HG02943 (cell line): Measurements from ENCODE around the gene GSG1L.

Experiments used
- ATAC-seq: cut with Tn5 transposase; IDR thresholded peaks from one replicate; pipeline ENCODE4 v1.9.1; 2021; ENCODE audit warnings: mild to moderate bottlenecking, low read depth, moderate library complexity; ENCODE audit not compliant: unreplicated experiment

Gene GSG1L

DNA sequence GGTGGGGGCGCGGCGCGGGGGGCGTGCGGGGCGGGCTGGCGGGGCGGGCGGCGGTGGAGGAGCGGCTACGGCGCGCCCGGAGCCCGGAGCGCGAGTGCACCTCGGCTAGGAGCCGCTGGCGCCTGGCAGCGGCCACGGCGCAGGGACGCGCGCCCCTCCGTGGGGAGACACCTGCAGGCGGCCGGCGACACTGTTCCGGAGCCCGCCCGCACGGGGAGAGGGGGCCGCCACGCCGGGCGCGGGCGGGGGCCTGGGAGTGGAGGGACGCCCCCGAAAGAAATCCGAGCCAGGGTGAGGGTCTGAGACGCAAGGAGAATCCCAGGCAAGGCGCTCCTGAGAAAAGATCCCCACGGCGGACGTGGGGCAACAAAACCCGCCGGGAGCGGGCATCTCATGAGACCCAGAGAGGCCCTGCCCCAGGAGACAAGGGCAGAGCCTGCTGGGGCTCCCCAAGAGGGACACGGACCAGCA is at the start of gene GSG1L:
Gene GSG1L, minus strand, starts transcription at position 124 of the 471 bp plus-strand sequence. CDS start 290 bp downstream, outside the sequence.
- no peak for ATAC-seq

DNA sequence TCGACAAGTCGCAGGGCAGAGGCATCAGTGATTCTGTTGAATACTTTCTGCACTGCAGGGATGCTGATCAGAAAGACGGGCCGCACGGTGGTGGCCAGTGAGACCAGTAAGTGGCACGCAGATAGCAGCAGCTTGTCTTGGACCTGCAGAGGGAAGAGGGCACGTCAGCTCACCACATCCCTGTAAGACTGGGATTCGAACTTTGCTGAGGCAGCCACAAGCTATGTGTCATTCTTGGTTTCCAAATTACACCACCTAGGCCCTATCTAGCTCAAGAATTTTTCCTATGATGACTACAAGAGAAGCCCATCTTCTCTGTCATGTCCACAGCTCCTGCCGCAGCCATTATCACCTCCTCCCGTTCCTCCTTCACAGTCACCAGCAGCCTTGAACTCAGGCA is 49.4 kb upstream of the GSG1L start:
- ATAC-seq: no peak

DNA sequence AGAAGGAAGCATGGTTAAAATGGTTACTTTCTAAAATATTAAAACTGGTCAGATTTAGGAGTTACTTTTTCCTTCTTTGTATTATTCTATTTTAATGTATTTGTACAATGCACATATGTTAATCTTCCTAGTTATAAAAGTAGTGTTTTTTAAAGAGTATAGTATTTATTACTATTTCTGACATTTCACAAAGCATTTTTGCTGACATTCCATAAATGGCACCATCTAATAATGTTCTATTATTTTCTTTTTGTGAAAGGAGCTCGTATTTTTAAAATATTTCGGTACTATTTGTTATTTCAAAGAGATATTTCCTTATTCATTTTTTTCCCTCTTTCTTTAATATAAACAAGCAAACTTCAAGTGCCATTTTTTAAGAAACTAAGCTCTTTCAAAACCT is 47.5 kb upstream of the GSG1L start:
- ATAC-seq: no peak

DNA sequence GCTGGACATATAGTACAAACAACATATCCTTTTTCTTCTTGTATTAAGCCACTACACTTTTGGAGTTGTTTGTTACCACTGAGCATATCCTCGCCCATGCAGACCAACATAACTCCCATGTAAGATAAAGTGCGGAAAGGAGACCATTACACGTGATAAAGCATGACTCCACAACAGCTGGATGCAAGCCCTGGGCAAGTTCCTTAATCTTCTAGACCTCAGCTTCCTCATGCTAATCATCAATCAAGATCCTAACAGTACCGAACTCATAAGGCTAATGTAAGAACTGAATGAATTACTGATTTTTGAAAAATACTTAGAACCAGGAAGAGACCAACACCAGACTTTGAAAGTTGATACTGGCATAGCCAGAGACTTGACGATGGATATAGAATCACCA is 47.0 kb upstream of the GSG1L start:
- no peak for ATAC-seq

DNA sequence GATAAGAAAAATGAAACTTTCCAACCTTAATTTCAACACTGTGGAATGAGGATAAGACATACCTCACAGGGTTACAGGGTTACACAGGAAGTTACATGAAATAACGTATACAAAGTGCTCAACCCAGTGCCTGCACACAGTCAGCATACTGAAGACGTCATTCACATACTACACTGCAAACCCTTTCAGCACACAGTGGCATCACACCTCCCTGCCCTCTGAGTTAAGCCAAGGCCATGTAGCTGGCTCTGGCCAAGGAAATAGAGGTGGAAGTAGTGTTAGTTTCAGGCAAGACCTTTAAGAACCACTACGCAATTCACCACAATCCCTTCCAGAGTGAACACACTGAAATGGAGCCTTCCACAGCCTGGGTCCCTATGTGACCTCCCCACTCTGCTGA is 46.6 kb upstream of the GSG1L start:
- ATAC-seq: no peak

DNA sequence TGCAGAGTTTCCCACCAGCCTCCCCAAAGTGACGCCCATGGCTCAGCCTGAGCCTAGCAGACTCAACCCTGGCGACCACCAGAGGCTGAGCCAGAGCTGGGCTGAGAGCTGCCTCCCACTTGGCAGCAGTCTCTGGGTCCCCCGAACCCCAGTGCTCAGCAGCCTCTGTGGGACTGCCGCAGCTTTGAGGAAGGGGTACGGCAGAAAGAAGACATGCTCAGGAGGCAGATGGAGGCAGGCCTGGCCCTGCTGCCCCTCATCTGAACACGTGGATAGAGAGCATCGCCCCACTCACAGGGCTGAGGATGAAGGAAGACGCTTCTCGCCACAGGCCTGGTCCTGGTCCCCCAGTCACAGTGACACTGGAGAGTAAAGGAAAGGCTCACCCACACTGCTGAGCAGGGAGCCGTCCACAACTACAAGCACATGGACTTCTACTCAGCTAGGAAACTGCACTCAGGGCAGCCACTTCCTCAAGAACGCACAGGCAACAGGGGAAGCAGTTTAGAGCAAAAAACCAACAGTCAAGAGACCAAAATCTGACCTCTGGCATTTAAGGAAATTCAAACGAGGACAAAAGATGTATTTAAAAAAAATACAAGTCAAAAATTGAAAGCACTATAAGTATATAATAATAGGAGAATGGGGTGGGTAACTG is 45.2 kb upstream of the GSG1L start:
- ATAC-seq: no peak

DNA sequence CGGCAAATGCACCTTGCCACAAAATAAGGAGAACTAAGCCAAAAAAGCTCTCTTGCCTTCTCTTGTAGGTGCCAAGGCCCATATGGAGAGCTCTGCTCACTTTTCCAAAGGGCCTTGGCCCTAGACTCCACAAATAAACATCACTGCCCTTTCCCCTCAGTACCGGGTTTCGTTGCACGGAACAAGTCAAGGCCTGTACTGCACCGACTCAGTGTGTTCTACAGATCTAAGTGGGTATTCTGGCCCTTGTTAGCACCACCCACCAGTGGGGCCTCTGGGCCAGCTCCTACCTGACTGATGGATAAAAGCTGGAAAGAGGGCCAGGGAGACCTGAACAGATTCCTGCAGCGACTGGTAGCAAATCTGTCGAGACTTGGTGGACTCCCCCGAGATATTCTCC is 43.7 kb upstream of the GSG1L start:
- ATAC-seq: no peak

DNA sequence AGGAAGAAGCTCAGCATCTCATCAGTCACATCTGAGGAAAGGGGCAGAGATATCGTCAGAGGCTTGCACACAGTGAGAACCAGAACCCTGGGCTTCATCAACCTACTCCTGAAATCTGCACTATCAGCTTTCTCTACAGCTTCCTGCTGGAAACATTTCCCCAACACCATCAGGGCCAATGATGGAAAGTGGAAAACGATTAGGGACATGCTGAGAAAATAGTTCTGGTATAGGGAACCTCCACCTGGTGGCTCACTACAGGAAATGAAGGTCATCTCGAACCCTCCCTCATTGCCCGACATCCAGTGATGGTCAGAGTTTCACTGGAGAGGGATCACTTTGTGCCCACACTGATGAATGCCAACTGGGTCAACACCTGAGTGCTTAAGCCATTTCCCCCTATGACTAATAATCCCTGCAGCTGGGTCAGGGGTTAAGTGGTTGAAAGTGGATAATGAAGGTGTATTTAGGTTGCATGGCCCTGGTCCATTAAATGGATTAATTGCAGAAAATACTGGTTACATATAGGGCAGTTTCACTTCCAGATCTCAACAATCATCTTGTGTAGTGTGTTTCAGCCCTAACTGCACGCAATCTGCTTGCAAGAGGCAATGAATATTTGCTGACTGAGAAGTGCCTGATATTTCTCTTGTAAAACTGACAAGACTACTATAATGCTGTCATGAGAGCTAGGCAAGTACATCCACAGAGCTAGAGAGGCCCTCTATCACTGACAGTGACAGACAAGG is 43.1 kb upstream of the GSG1L start:
- no peak for ATAC-seq

DNA sequence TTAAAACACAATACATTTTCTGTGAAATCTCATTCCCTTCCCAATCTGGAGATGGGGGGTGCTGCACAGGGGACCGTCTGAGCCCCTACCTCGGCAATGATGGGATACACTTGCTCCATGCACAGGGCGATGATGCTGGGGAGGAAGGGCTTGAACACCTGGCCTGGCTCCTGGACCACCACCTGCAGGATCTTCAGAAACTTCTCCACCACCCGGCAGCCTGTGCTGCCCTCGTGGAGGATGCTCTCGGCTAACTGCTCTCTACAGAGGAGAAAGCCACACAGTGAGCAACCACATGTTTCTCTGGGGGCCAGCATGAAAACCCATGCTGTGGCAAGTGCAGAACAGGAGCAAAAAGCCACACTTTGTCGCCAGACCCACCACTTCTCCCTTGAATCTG is 42.4 kb upstream of the GSG1L start:
- ATAC-seq: no peak

DNA sequence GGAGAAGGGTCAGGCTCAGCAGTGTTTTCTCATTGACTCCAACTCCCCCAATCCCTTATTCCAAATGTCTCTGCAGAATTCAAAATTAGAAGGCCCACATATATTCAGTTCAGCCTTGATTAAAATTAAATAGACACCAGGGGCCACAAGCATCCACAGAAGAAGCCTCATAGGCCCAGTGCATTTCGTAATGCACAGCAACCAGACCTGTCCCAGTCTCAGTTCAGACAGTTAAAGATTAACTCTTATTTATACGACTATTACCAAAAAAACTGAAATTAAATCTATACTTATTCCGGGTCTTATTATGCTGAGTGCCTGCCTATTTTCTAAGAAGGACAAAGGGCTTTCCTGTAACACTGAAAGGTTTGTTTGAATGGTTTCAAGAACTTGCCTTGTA is 41.8 kb upstream of the GSG1L start:
- no peak for ATAC-seq

DNA sequence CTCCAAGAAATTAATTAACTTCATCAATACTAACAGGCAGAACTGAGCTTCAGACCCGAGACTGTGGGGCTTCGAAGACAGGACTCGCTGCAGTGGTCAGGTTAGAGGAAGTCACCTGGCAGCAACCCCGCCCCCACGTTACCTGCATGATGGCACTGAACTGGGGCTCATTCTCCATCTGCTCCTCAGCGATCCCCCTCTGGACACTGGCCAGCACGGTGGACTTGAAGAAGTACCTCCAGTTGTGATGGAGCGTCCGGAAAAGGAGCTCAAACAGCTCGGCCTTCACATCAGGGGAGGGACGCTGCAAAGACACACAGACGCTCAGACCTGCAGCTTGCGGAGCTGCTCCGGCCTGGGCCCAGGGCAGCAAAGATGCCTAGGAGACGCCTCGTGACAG is 40.9 kb upstream of the GSG1L start:
- ATAC-seq: no peak

DNA sequence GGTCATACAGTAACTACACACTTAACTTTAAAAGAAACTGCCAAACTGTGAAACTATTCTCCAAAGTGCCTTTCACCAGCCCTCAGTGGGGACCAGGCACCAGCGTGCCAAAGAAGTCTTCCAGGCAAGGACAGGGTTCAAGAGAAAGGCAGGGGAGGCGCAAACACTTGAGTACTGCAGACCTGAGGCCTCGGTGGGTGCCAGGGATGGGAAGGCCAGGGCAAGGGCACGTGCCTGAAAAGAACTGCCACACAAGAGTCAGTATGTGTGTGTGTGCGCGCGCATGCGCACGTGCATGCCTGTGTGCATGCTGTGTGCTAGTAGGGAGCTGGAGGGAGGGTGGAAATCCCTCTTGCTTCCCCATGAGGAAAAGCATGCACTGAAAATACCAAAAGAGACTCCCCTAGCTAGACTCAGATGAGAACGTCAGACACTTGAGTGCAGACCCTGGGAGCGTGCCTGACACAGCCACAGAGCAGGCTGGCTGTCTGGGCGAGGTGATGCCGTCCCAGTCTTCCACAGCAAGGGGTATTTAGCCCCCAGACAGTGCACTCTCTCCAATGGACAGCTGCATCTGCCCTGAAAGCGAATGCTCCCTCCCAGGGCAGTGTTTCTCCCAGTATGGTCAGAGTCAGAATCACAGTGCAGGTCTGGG is 40.1 kb upstream of the GSG1L start:
- no peak for ATAC-seq

DNA sequence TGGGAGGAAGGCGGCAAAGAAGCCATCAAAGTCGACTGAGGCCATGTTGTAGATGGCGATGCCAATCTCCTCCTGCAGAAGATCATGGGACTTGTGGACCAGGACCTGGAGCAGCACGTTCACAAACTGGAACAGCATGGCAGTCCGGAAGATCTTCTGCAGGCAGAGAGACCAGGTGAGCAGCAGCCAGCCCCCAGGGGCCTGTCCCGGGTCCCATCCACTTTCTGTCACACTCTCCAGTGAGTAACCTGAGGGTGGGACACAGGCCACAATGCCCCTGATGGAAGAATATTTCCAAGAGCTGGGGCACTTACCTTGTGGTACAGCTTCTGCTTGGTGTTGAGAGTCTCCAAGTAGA is 38.0 kb upstream of the GSG1L start:
- ATAC-seq: no peak

DNA sequence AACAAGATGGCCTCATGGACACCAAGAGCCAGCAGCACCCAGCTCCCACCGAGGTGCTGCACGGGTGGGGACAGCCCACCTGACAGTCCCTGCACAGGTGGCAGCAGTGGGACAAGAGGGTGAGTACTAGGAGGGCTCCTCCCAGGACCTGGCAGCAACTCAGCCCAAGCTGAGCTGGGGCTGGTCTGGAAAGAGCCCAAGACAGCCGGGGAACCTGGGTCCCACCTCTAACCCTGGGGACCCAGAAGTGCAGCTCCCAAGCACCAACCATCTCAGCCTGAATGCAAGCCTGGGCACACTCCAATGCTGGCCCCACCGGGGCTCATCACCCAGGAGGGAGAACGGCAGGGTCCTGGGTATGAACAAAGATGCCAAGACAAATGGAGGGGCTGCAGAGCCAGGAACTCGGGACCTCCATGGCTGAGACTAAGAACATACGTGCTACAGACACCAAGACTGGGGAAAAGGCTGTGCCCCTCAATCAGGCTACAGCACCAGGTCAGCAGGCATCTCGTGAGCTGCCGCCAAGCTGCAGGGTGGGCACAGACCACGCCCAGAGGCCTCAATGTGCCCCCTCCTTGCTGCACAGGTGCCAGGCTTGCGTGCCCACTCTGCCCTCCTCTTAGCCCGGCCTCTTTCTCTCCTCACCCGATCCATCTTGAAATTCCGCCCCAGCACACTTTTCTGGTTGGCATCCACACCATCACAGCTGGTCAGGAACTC is 37.5 kb upstream of the GSG1L start:
- no peak for ATAC-seq

DNA sequence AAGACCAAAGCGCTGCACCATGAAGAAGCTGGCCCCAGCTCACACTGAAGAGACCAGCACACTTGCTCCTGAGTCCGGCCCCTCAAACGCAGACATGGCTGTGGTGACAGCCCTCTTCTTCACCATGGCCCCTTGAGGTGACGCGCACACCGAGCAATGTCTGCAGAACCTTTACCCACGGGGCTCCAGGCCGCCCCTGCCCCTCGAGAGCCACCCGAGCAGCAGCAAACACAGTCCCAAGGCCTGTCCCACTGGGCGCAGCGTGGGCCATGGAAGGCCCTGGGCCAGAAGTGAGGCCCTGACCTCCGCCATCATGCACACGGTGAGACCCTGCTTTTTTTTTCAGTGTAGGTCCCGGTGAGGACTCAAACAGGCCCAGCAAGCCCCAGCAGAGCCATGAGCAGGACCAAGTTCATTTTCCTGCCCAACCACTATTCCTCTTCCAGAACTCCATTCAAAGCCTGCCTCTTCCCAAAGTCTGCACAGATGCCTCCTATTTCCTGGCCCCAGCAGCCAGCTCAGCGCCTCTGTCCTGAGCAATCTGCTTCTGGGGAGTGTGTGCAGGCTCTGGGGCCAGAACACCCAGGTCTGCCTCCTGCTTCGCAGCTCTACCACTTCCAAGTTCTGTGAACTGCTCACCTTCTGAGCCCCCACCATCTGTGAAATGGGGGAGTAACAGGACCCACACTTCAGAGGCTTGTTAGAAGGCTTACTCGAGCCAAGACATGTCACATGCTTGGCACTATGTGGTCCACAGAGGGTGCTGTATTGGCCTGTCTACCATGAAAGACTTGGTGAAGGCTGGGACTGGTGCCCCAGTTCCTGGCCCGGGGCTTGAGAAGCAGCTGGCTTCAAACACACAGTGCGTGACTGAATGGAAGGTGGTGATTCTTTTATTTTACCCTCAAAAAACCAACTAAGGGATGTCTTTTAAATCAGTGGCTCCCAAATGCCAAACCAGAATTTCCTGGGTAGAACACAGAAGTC is 35.7 kb upstream of the GSG1L start:
- no peak for ATAC-seq

DNA sequence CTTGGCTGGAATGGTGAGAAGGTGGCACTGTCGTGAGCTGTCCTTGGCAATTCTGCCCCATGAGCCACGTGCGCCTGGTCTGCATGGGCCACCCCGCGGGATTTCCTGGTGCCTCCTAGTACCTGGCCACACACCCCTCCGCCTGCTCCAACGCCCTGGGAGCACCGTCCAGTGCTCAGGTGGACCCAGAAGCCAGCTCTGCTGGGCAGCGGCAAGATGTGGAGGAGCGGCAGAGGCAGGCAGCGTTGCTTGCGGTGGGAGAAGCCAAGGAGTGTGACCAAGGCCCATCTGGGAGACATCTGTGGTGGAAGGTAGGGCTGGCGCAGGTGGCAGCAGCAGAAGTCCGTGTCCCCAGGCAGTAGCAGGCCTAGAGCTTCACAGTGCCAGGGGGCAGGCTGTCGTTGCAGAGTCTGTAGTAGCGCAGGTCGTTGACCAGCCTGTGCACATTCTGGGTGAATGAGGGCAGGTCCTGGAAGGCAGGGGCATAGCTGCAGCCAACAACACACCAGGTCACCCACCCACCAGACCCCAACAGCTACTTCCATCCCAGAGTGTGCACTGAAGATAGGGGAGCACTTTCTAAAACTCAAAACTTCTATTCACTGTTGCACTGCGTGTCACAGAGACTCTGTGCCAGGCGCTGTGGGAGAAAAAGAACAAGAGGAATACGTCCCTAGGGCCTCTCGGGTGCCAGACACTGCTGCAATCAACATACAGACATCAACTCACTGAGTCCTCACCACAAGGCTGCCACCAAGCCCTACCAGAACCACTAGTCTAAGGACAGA is 34.9 kb upstream of the GSG1L start:
- ATAC-seq: no peak

DNA sequence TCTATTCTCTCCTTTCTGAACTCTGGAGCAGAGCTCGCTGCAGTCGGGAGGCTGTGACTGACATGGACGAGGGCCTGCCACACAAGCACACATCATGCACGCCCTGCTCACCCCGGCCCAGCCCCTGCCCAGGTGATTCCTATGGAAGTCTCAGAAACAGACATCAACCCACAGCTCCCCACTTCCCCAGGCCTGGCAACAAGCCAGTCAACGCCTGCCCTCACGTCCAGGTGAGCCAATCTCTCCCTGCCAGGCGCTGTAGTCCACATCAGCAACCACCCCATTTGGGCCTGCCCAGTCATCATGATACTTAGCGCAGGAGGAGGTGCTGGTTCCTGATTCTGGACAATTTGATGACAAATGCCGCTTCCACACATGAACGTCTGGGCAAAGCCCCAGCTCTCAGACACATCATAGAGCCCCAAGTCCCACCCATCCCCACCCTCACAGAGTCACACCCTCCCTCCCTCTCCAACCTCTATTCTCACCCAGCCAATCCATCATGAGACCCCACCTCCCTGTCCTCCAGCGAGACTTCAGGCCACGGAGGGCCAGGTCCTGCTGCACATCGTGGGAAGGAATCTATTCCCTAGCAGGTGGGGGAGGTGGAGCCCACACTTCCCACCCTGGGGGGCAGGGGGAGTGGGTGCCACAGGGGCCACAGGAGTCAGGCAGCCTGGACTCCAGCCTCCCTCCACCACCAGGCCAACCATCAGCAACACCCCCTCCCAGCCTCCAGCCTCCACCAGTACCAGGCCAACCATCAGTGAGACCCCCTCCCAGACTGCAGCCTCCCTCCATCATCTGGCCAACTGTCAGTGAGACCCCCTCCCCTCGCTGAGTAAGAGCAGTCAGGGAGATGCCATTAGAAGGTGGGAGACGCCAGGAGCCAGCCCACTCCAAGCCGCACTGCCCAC is 33.7 kb upstream of the GSG1L start:
- no peak for ATAC-seq

DNA sequence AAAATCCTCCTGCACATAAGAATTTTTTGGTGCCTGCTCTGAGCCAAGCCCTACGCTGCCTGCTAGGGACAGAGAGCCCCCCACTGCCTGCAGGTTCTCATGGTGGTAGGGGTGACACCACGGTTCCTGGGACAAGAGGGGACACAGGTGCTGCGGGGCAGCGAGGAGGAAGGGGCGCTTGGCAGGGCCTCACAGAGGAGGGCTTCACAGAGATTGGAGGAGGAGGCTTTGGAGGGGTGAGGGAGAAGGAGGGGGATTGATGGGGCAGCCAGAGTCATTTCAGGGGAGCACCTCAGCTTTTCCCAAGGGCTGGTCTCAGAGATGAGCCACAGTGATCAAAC is 29.8 kb upstream of the GSG1L start:
- no peak for ATAC-seq
